ENCODE measurements around the gene SAGE1.

DNA sequence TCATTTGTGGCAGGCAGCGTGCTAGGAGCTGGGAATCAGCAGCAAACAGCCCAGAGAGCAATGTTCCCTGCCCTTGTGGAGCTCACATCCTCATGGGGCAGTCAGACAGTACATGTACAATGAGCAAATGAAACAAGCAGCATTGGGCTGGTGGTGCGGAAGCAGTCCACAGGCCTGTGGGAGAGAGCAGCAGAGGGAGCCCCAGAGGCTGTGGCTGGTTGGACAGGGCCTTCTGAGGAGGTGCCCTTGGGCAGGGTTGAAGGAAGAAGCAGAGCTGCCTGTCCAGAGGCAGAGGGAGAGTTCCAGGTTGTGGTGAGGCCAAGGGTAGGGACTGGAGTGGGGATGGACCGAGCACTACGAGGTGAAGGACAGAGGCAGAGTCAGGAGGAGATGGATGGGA, 57.8 kb downstream of the SAGE1 start:
- TF ChIP-seq CTCF (conservative IDR thresholded peaks at IDR 0.05; ENCODE audit: low read depth in 2 of 2) (0 out of 4 replicates have a peak, but pooled peaks of 1 of the 2 experiments have one; percentile 15), REST (IDR thresholded peaks at IDR 0.05; ENCODE audit: unreplicated experiment) (no peak), EZH2phosphoT487 (IDR thresholded peaks at IDR 0.05; ENCODE audit: unreplicated experiment) (no peak), EZH2 (IDR thresholded peaks at IDR 0.05; ENCODE audit: low read depth, unreplicated experiment) (no peak), POLR2AphosphoS5 (IDR thresholded peaks at IDR 0.05; ENCODE audit: low read depth) (no peak), ZNF114 (CRISPR knock-in tag; IDR thresholded peaks at IDR 0.05) (no peak), CREB1 (CRISPR knock-in tag; IDR thresholded peaks at IDR 0.05; ENCODE audit: low read depth) (no peak), JUNB (IDR thresholded peaks at IDR 0.05; ENCODE audit: unreplicated experiment) (no peak), ZNF331 (CRISPR knock-in tag; IDR thresholded peaks at IDR 0.05; ENCODE audit: low read depth) (no peak)

Measured in GM23338 (cell line).